Stimulated activated CD8-positive, alpha-beta memory T cell treated with anti-CD3 and anti-CD28 coated beads, Interleukin-12 subunit alpha, Interleukin-12 subunit beta, amount 100 ng/mL, for 4 hours (primary cell): ENCODE results near the gene CCDC24.

Experiments used
- DNase-seq: peaks from one replicate; pipeline ENCODE4 v3.0.0-alpha.2; 2020; ENCODE audit warnings: low read depth

Gene CCDC24

GRCh38 chr1:43963006-43963405 is 28.4 kb upstream of the CCDC24 start:
- no peak for DNase-seq

GRCh38 chr1:43963890-43964289 is 27.5 kb upstream of the CCDC24 start:
- DNase-seq = no peak

GRCh38 chr1:43965316-43965715 is 26.1 kb upstream of the CCDC24 start:
- DNase-seq = no peak

GRCh38 chr1:43968348-43968948 is 23.0 kb upstream of the CCDC24 start:
- DNase-seq = no peak

- DNase-seq = no peak
Measured at GRCh38 chr1:43969416-43969745, 22.0 kb upstream of the CCDC24 start.

- DNase-seq = peak; percentile 90
Measured at GRCh38 chr1:43969746-43970466, 21.5 kb upstream of the CCDC24 start, which contains the start of gene DPH2. TSS of gene DPH2 (plus strand) at chr1:43970010. CDS start at chr1:43970176, 166 bp downstream.

- no peak for DNase-seq
Measured at GRCh38 chr1:43970502-43970901, 20.9 kb upstream of the CCDC24 start.

- no peak for DNase-seq
Measured at GRCh38 chr1:43970911-43971310, 20.5 kb upstream of the CCDC24 start.

GRCh38 chr1:43971336-43971980 is 19.9 kb upstream of the CCDC24 start:
- no peak for DNase-seq

GRCh38 chr1:43973981-43974442 is 17.4 kb upstream of the CCDC24 start:
- DNase-seq = no peak

- DNase-seq = peak; percentile 89
Measured at GRCh38 chr1:43974443-43975248, 16.8 kb upstream of the CCDC24 start, which contains the start of gene ATP6V0B. TSS of gene ATP6V0B (plus strand) at chr1:43974960. CDS start at chr1:43975041, 81 bp downstream.

GRCh38 chr1:43975249-43975961 is 16.0 kb upstream of the CCDC24 start:
- peak; percentile 10 for DNase-seq

- no peak for DNase-seq
Measured at GRCh38 chr1:43976045-43976444, 15.4 kb upstream of the CCDC24 start.

GRCh38 chr1:43976890-43977289 is 14.5 kb upstream of the CCDC24 start:
- DNase-seq = no peak

- DNase-seq = no peak
Measured at GRCh38 chr1:43977376-43978263, 13.8 kb upstream of the CCDC24 start.

GRCh38 chr1:43978264-43978550 is 13.2 kb upstream of the CCDC24 start:
- no peak for DNase-seq

- DNase-seq = peak; percentile 21
Measured at GRCh38 chr1:43978551-43979260, 12.7 kb upstream of the CCDC24 start, which contains the start of gene B4GALT2. TSS of gene B4GALT2 (plus strand) at chr1:43979210. CDS start at chr1:43981161, 1,951 bp downstream.

- DNase-seq = no peak
Measured at GRCh38 chr1:43979261-43979527, 12.2 kb upstream of the CCDC24 start.

- peak; percentile 11 for DNase-seq
Measured at GRCh38 chr1:43979528-43980254, 11.7 kb upstream of the CCDC24 start.
